IPS DF 6.9 (cell line): ENCODE data around the gene PRIMA1.
"Not testable (repeated sequence)": the region's sequence is repeated elsewhere in the genome, so short reads cannot be mapped to it uniquely, and the experiment has no call there.

Source experiments
- DNase-seq: peaks from one replicate; pipeline ENCODE4 v3.0.0-alpha.2; 2013; ENCODE audit warnings: low read depth, low spot score
- H3K27ac ChIP-seq: one replicate; pipeline ENCODE4 v1.5.1; 2013; ENCODE audit warnings: low read length, control low read depth
- H3K27me3 ChIP-seq: 2 replicates; pipeline ENCODE4 v1.6.1; 2013; ENCODE audit warnings: mild to moderate bottlenecking, low read length; ENCODE audit not compliant: control insufficient read depth, insufficient read depth
- H3K36me3 ChIP-seq: 2 replicates; pipeline ENCODE4 v1.6.1; 2013; ENCODE audit warnings: low read length; ENCODE audit not compliant: control insufficient read depth, insufficient read depth
- H3K4me1 ChIP-seq: 2 replicates; pipeline ENCODE4 v1.6.1; 2013; ENCODE audit warnings: low read length; ENCODE audit not compliant: control insufficient read depth, insufficient read depth
- H3K4me3 ChIP-seq: 2 replicates; pipeline ENCODE4 v1.5.1; 2013; ENCODE audit warnings: mild to moderate bottlenecking, low read length
- H3K9me3 ChIP-seq: 2 replicates; pipeline ENCODE4 v1.6.1; 2013; ENCODE audit warnings: low read length, inconsistent platforms; ENCODE audit not compliant: control insufficient read depth, insufficient read depth
- WGBS: extraction: QIAGEN DNeasy Blood & Tissue Kit; methylation state at CpG from one replicate; pipeline ENCODE4 v1.1.7; 2013; ENCODE audit warnings: mixed read lengths, missing lambda C conversion rate; ENCODE audit not compliant: insufficient read length, insufficient coverage; 5-methylcytosine and 5-hydroxymethylcytosine counted together

Gene PRIMA1

DNA sequence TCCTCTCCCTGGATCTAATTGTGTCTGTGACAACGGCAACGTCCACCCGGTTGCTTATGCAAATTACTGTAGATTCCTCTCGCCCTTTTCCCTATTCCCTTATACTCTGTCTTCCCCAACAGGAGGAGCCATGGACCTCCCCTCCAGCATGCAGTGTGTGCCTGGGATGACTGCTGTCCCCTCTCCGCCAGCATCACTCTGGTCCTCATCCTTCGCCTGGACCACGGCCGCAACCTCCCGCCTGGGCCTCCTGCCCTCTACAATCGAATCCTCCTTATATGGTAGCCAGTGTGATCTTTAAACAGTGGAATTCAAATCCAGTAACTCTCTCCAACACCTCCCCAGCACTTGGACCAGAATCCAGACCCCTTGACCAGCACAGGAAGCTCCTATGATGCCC is 30.6 kb upstream of the PRIMA1 start:
- no CpG with 5 or more reads among the region's 10 CpGs for WGBS
- H3K4me1 ChIP-seq, result 0 out of 2 replicates have a peak, but pooled peaks cover 2% of the 10 kb centered on the region
- no peak for DNase-seq
- no peaks in the 10 kb centered on the region for H3K27me3 ChIP-seq
- H3K4me3 ChIP-seq, result no peak overlapping the region
- no peaks in the 10 kb centered on the region for H3K9me3 ChIP-seq
- no peaks in the 10 kb centered on the region for H3K36me3 ChIP-seq
- no peak overlapping the region for H3K27ac ChIP-seq

GRCh38 chr14:93811676-93812075 is 23.4 kb upstream of the PRIMA1 start:
- WGBS, result no CpG with 5 or more reads among the region's 8 CpGs

GRCh38 chr14:93811020-93811419 is 22.7 kb upstream of the PRIMA1 start:
- Histone ChIP-seq H3K4me3 (no peak overlapping the region), H3K36me3 (no peaks in the 10 kb centered on the region), H3K27me3 (no peaks in the 10 kb centered on the region), H3K9me3 (no peaks in the 10 kb centered on the region), H3K4me1 (no peaks in the 10 kb centered on the region), H3K27ac (no peak overlapping the region)
- DNase-seq, result no peak
- WGBS, result no CpG with 5 or more reads among the region's 1 CpG

More at GRCh38 chr14:93811676-93812075, 23.4 kb upstream of the PRIMA1 start:
- no peak overlapping the region for H3K4me3 ChIP-seq
- no peaks in the 10 kb centered on the region for H3K36me3 ChIP-seq
- no peak overlapping the region for H3K27ac ChIP-seq
- DNase-seq, result no peak
- H3K4me1 ChIP-seq, result no peaks in the 10 kb centered on the region
- H3K27me3 ChIP-seq, result no peaks in the 10 kb centered on the region
- no peaks in the 10 kb centered on the region for H3K9me3 ChIP-seq

- not testable (repeated sequence) for H3K4me3 ChIP-seq, H3K27ac ChIP-seq, H3K9me3 ChIP-seq, H3K4me1 ChIP-seq, H3K36me3 ChIP-seq, H3K27me3 ChIP-seq, DNase-seq
- no CpG with 5 or more reads among the region's 6 CpGs for whole genome bisulfite sequencing
Observed at GRCh38 chr14:93809491-93810420, 21.5 kb upstream of the PRIMA1 start.

DNA sequence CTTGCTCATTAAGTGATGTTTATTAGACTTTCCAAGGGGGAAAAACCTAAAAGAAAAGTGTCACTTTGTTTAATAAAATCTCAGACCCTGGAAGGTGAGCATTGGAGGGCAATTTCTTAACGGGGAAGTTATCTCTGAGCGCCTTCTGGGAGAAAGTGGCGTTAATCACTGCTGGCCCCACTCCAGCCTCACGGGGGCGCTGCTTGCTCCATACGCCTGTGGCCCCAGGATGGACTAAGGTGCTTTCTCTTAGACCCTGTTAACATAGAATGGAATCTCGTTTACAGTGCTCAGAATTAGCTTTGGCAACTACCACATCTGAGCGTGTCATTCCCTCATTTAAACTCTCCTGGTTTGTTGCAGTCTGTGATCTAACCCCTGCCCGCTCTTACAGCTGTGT is 16.4 kb upstream of the PRIMA1 start:
- no peak overlapping the region for H3K4me3 ChIP-seq
- H3K27me3 ChIP-seq, result no peaks in the 10 kb centered on the region
- DNase-seq, result no peak
- H3K36me3 ChIP-seq, result no peaks in the 10 kb centered on the region
- H3K4me1 ChIP-seq, result no peaks in the 10 kb centered on the region
- H3K9me3 ChIP-seq, result no peaks in the 10 kb centered on the region
- no CpG with 5 or more reads among the region's 9 CpGs for WGBS
- no peak overlapping the region for H3K27ac ChIP-seq

GRCh38 chr14:93803408-93804318 is 15.4 kb upstream of the PRIMA1 start:
- Histone ChIP-seq H3K4me1 (no peaks in the 10 kb centered on the region), H3K36me3 (no peaks in the 10 kb centered on the region), H3K27ac (no peak overlapping the region), H3K4me3 (no peak overlapping the region), H3K9me3 (no peaks in the 10 kb centered on the region), H3K27me3 (no peaks in the 10 kb centered on the region)
- WGBS, result no CpG with 5 or more reads among the region's 15 CpGs
- DNase-seq, result no peak

DNA sequence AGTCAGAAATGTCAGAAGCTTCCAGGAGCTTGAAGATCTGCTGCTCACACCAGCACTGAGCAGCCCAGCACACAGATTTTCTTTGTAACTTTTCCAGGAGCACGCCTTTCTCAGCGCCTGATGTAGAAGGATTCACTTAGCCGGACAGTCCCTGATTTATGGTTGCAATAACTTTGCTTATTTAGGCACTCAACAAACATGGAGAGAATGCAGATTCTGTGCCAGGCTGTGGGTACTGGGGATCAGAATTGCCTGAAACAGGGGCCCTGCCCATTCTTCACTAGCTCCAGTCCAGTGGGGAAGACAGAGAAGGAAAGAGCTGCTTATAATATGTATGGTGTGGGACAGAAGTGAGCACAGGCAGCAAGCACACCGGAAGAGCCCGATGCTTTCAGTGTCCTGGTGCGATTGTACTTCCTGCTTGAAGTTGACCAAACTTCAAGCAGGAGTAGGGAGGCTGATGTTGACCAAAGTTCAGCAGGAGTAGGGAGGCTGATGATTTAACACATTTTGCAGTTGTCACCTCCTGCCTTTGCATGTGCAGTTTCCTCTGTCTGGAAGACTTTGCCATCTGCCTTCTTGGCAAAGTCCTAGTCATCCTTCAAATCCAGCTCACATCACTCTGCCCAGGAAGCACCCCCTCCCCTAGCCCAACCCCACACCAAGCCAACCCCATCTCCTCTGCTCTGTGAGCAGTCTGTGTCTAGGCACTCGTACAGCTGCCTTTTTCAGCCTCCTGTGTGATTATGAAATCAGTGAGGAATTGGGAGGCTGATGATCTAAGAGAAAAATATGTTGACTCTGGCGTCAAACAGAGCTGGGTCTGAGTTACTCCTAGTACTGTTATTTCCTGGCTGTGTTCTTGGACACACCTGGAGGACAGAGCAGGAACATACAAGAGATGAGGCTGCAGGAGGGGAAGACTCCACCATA is 12.0 kb upstream of the PRIMA1 start:
- Histone ChIP-seq H3K9me3 (no peaks in the 10 kb centered on the region), H3K27ac (no peak overlapping the region), H3K4me1 (0 out of 2 replicates have a peak, but pooled peaks cover 1% of the 10 kb centered on the region), H3K27me3 (no peaks in the 10 kb centered on the region), H3K4me3 (no peak overlapping the region), H3K36me3 (no peaks in the 10 kb centered on the region)
- DNase-seq, result no peak
- WGBS, result no CpG with 5 or more reads among the region's 8 CpGs

GRCh38 chr14:93799617-93799988 is 11.3 kb upstream of the PRIMA1 start:
- whole genome bisulfite sequencing, result no CpG with 5 or more reads among the region's 4 CpGs
- Histone ChIP-seq H3K9me3 (no peaks in the 10 kb centered on the region), H3K27me3 (no peaks in the 10 kb centered on the region)

GRCh38 chr14:93797536-93797935 is 9.3 kb upstream of the PRIMA1 start:
- Histone ChIP-seq H3K4me1 (0 out of 2 replicates have a peak, but pooled peaks cover 1% of the 10 kb centered on the region), H3K27me3 (no peaks in the 10 kb centered on the region), H3K27ac (no peak overlapping the region), H3K4me3 (no peak overlapping the region), H3K36me3 (no peaks in the 10 kb centered on the region), H3K9me3 (no peaks in the 10 kb centered on the region)
- no peak for DNase-seq
- no CpG with 5 or more reads among the region's 12 CpGs for WGBS

More at GRCh38 chr14:93799617-93799988, 11.3 kb upstream of the PRIMA1 start:
- H3K4me3 ChIP-seq, result no peak overlapping the region
- no peak overlapping the region for H3K27ac ChIP-seq
- H3K36me3 ChIP-seq, result no peaks in the 10 kb centered on the region
- no peak for DNase-seq
- 0 out of 2 replicates have a peak, but pooled peaks cover 1% of the 10 kb centered on the region for H3K4me1 ChIP-seq
